ENCODE results near the gene NCDN. TPM values are rescaled to one million over a fixed set of nuclear protein-coding genes. Genes with fewer than 3 reads are reported as not detected.

Gene NCDN
- total and polyA plus RNA-seq, 2 of the 8 experiments (the other 6 are each of a cell fraction or from before 2014, with no cell fraction given): 26.2 to 35.4 TPM

- Histone ChIP-seq H2BK20ac (ENCODE audit: low read length) (no peak overlapping the region), H3K4me1 (replicated peaks in 1 of 4; ENCODE audit: control insufficient read depth in 3 of 4, insufficient read depth in 4 of 4, low read length in 3 of 4) (peaks cover 0 to 4% (median 3%) of the 10 kb centered on the region in 4 experiments; a peak in 5 of 7 replicates), H2AK5ac (ENCODE audit: low read depth, low read length) (no peak overlapping the region), H3K56ac (replicated peaks; ENCODE audit: insufficient read length, low read depth, low read length) (no peak overlapping the region), H3K27ac (ENCODE audit: low read depth, low read length) (no peak overlapping the region), H3K79me2 (ENCODE audit: control insufficient read depth in 1 of 2, insufficient read depth in 2 of 2, low read length in 2 of 2) (peaks cover 0 to 44% of the 10 kb centered on the region in 2 experiments; a peak in 3 of 4 replicates), H3K36me3 (ENCODE audit: control insufficient read depth in 2 of 4, insufficient read depth in 4 of 4, low read length in 3 of 4) (peaks cover 4 to 11% (median 6%) of the 10 kb centered on the region in 4 experiments; a peak in 6 of 8 replicates), H3K9me3 (ENCODE audit: insufficient read depth in 2 of 2, low read depth in 1 of 2, low read length in 1 of 2) (peaks cover 0 to 3% of the 10 kb centered on the region in 2 experiments; a peak in 1 of 4 replicates), H2BK5ac (ENCODE audit: low read depth, low read length) (no peak overlapping the region; the same call in 1 of the 2 replicates), H3K18ac (ENCODE audit: extremely low read depth, low read length) (no peak overlapping the region), H2BK15ac (ENCODE audit: low read length) (no peak overlapping the region), H2BK120ac (replicated peaks; ENCODE audit: low read depth, low read length) (no peak overlapping the region), H3K4me2 (ENCODE audit: insufficient read depth in 1 of 2, low read depth in 2 of 2, low read length in 2 of 2) (no peak overlapping the region), H3K4ac (replicated peaks; ENCODE audit: insufficient read length, low read depth, low read length) (no peak overlapping the region), H2BK12ac (ENCODE audit: low read depth, low read length) (no peak overlapping the region), H4K8ac (ENCODE audit: extremely low read depth, insufficient read depth, low read length) (no peak overlapping the region), H3K23me2 (ENCODE audit: low read depth, low read length) (no peaks in the 10 kb centered on the region), H4K91ac (replicated peaks; ENCODE audit: insufficient read length, low read length) (no peak overlapping the region), H3K79me1 (ENCODE audit: low read depth, low read length) (peaks cover 5% of the 10 kb centered on the region), H3K27me3 (replicated peaks in 1 of 4; ENCODE audit: control insufficient read depth in 3 of 4, extremely low read depth in 1 of 4, insufficient read depth in 3 of 4, low read length in 3 of 4) (no peaks in the 10 kb centered on the region), H4K5ac (ENCODE audit: insufficient read length, low read depth, low read length) (no peak overlapping the region), H3K4me3 (ENCODE audit: extremely low read depth in 1 of 4, insufficient read depth in 2 of 4, low read depth in 3 of 4, low read length in 4 of 4) (no peak overlapping the region), H2AFZ (ENCODE audit: low read length) (no peak overlapping the region), H3K23ac (ENCODE audit: insufficient read length) (no peak overlapping the region), H4K20me1 (replicated peaks in 1 of 2; ENCODE audit: control insufficient read depth in 1 of 2, insufficient read depth in 2 of 2, low read length in 2 of 2) (no peaks in the 10 kb centered on the region), H3K14ac (ENCODE audit: insufficient read length) (no peak overlapping the region), H3K9ac (replicated peaks in 1 of 4; ENCODE audit: extremely low read depth in 1 of 4, low read depth in 3 of 4, low read length in 3 of 4) (no peak overlapping the region)
- CTCF ChIA-PET (ENCODE audit: partially characterized antibody): interaction anchor here (0.8 to 1.6 kb wide), 3 partner anchors 10 to 87 kb away, joined by 3 to 4 read pairs (median 3); no protein-coding TSS in a partner anchor
- 93% methylated on average over 6 of the region's 6 CpGs; no CpG with 5 or more reads in 1 of the 2 experiments for WGBS, 2 experiments (ENCODE audit: extremely low coverage in 1 of 2, insufficient coverage in 1 of 2, insufficient read length in 1 of 2, insufficient replicate concordance in 2 of 2, low coverage in 1 of 2, low lambda C conversion rate in 2 of 2, missing lambda C conversion rate in 1 of 2)
- DNase-seq (ENCODE audit: low read depth in 1 of 2, low spot score in 2 of 2) (no peak), FAIRE-seq (no peak)
- POLR2A ChIA-PET (ENCODE audit: partially characterized antibody): interaction anchor here (1.0 to 1.4 kb wide), 2 partner anchors 14 to 18 kb away, joined by 3 to 5 read pairs; no protein-coding TSS in a partner anchor
- TF ChIP-seq RNF2 (IDR thresholded peaks at IDR 0.05; ENCODE audit: borderline replicate concordance, low read depth, low read length, missing control alignments, poor library complexity, severe bottlenecking) (no peak), SIRT6 (IDR thresholded peaks at IDR 0.05; ENCODE audit: low read length) (no peak), TAF1 (IDR thresholded peaks at IDR 0.05; ENCODE audit: low read depth, low read length) (no peak), HDAC2 (IDR thresholded peaks at IDR 0.05; ENCODE audit: borderline replicate concordance in 1 of 2, low read depth in 2 of 2, low read length in 2 of 2) (no peak), CBX8 (IDR thresholded peaks at IDR 0.05; ENCODE audit: borderline replicate concordance, low read depth, low read length) (no peak), ZNF274 (IDR thresholded peaks at IDR 0.05; ENCODE audit: borderline replicate concordance, extremely low read depth, low read length) (no peak), EP300 (IDR thresholded peaks at IDR 0.05; ENCODE audit: borderline replicate concordance in 1 of 2, low read depth in 2 of 2, low read length in 2 of 2) (no peak), SIX5 (IDR thresholded peaks at IDR 0.05; ENCODE audit: low read depth, low read length) (no peak), ATF3 (IDR thresholded peaks at IDR 0.05; ENCODE audit: insufficient read depth, low read depth, low read length) (no peak), EZH2 (IDR thresholded peaks at IDR 0.05; ENCODE audit: low read depth, low read length, severe bottlenecking) (no peak), CHD2 (IDR thresholded peaks at IDR 0.05; ENCODE audit: low read length) (no peak)
- TF ChIP-seq, protein P1, sequence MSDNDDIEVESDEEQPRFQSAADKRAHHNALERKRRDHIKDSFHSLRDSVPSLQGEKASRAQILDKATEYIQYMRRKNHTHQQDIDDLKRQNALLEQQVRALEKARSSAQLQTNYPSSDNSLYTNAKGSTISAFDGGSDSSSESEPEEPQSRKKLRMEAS (IDR thresholded peaks at IDR 0.05): no peak
These were observed 26.2 kb upstream of the NCDN start for GRCh38 chr1:35531368-35531767.

Data from H1 (cell line).